COR-L47 (cell line): ENCODE results near the gene VAV3.

Experiments used
- DNase-seq: peaks from one replicate; lab custom pipeline; 2025; lab: John Stamatoyannopoulos, UW

VAV3 gene

DNA sequence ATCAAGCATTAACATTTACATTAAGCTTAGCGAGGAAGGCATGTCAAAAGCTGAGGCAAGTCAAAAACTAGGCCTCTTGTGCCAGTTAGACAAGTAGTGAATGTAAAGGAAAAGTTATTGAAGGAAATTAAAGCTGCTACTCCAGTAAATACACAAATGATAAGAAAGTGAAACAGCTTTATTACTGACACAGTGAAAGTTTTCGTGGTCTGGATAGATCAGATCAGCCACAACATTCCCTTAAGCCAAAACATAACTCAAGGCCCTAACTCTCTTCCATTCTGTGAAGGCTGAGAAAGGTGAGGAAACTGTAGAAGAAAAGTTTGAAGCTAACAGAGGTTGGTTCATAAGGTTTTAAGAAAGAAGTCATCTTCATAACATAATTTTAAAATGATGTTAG lies 131.9 kb downstream of the VAV3 start:
- no peak for DNase-seq

DNA sequence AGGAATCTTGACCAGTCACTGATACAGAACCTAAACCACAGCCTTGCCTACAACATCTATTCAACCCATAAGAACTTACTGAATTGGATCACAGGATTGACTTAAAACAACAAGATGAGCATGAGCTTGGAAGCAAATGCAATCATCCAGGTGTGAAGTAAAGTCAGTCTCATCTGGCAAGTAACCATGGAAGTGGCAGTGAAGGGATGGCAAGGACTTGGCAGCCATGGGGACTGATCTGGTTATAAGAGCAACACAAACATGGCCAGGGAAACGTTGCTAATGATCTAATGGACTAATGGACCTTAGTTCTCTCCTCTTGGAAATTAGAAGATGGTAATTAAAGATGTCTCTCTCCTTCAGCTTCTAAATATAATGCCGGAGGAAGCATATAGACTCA lies 133.1 kb downstream of the VAV3 start:
- no peak for DNase-seq

- DNase-seq, result no peak
These were observed 134.5 kb downstream of the VAV3 start for GRCh38 chr1:107830526-107830925.

GRCh38 chr1:107830075-107830474 lies 134.9 kb downstream of the VAV3 start:
- DNase-seq, result no peak

DNA sequence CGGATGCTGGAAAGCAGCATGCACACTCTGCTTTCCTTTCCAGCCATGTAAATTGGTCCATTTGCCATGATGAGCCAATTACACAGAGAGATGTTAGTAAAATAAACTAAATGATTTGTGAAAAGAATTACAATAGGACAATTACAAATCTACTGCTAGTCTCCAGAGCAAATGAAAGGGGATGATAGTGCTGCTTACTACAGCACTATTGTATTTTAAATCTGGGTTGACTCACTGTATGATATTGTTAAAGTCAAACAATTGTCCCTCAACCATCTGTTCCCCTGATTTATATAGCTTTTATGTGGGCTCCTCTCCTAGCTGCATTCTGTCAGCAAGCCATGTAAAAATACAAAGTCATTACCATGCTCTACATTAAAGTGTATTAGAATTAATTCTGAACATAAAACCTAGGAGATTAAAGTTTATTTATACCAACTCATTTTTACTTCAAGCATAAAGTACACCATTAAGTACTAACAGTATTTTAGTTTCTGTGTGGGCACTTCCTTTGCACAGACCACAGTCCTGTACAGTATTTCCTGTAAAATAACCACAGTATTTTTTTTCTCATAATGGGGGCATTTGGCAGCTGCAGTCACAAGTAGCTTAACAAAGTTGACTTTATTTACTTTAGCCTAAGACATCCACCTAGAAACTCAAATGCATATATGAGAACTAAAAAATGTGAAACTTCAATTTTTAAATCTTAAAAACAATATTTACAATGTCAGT lies 135.8 kb downstream of the VAV3 start:
- DNase-seq, result no peak

DNA sequence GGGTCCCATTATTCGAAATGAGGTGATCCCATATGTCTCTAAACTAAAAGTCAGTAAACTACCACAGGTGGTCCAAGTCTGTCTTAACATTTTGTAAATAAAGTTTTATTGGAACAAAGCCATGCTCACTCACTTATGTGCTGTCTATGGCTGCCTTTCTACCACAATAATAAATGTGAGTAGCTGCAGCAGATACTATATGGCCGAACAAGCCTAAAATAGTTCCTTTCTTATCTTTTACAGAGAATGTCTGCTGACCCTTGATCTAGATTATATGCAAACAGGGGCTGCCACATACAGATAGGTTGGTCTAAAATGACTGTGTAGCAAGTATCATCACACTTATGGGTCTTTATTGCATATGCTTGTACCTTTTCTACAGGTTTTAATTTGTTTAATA lies 140.0 kb downstream of the VAV3 start:
- DNase-seq, result no peak

DNA sequence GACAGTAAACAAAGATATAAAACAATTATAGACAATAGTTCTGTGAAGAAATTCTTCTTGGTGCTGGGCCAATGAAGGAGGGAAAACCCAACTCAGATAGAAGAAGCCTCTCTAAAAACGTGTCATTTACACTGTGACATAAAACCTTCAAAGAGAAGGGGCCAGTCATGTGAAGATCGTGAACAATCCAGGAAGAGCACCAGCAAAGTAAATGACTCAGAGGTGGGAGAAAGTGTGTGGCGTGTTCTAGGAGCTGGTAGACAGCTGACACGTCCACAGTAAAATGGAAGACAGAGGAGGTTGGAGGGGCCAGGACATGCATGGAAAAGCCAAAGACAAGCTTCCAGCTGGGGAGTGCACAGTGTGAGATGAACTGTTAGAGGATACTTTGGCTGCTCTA lies 143.6 kb downstream of the VAV3 start:
- no peak for DNase-seq

- no peak for DNase-seq
These were observed 144.2 kb downstream of the VAV3 start for GRCh38 chr1:107820801-107821200.

DNA sequence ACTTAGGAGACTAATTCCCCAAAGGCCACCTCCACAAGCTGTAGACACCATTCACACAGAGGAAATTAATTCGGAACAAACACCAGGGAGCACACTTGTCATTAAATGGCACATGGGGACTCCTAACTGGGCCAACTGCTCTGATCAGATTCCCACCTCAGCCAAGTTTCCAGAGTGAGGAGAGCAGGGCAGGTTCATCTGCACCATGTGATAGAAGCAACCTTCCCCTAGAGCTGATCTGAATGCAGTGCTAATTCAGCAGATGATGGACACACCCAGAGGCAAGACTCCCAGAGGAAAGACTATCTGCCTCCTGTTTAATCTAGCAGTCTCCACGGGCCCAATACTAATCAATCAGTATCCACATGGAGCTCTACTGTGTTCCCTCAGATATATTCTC lies 147.0 kb downstream of the VAV3 start:
- DNase-seq, result no peak

DNA sequence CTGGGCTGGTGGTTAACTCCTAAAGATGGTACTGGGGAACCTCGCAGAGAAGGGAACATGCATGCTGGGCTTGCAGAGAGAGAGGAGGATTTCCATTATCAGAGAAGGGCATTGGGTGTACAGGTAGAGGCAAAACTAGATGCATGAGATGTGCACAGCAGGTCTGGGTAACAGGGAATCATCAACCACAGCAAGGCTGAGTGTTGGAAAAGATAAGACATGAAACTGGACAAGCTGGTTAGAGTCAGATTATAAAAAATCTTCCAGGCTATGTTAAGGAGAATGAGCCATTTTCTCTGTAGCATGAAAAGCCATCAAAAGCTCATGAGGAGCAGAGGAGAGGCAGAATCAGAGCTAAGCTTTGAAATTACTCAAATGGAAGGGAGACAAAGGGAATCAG lies 147.8 kb downstream of the VAV3 start:
- DNase-seq, result no peak

- no peak for DNase-seq
These were observed 154.6 kb downstream of the VAV3 start for GRCh38 chr1:107810291-107810951.

DNA sequence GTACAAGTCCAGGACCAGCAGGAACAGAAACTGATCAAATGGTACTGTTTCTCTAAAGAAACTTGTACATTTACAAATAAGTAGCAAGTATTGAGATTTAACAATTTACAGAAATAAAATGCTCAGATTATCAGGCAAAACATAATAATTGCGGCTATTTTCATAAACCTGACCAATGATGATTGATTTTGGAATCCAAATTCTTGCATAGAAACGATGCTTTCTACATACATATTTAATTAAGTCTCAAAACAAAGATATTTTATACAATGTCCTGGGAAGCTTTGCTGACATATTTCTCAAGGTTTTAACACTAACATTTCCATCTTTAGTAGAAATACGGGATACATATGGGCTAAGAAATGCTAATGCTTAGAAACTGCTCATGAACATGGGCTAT lies 157.1 kb downstream of the VAV3 start:
- no peak for DNase-seq

DNA sequence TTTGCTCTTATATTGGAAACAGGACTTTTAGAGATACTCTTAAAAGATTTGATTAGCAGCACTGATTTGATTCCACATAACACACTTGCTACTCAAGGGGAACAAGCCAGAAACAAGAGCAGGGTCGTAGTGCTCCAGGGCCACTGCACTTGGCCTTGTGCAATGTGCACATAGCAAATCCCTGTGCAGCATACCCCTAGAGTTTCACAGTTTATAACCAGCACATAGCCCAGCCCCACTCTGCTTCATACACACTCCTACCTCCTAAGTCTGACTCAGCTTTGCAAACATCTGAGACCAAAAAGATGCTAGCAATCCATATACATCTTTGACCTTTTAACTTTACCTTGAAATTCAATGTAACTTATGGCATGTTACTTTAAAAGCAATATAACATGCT lies 157.6 kb downstream of the VAV3 start:
- DNase-seq, result no peak

DNA sequence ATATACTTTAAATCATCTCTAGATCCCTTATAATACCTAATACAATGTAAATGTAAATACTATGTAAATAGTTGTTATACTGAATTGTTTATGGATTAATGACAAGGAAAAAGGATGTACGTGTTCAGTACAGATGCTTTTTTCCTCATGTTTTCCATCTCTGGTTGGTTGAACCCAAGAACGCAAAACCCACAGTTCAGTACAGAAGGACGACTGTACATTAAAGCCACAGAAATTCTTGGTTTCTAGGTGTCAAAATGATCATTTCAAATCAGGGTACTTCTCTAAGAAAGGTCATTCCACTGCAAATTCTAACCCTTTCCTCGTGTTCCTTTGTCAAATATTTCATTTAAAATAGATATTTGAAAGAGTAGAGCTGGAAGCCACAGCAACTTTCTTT lies 158.1 kb downstream of the VAV3 start:
- no peak for DNase-seq

- DNase-seq, result no peak
These were observed 160.2 kb downstream of the VAV3 start for GRCh38 chr1:107804741-107805140.

DNA sequence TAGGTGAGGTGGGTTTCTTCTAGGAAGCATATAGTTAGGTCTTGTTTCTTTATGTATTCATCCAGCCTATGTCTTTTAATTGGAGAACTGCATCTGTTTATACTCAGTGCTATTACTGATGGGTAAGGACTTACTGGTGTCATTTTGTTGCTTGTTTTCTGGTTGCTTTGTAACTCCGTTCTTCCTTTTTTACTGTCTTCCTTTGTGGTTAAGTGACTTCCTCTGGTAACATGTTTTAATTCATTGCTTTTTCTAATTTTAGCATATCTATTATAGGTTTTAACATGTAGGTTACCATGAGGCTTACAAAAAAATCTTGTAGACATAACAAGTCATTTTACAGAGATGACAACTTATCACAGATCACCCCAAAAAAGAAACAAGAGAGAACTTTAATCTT lies 160.8 kb downstream of the VAV3 start:
- no peak for DNase-seq

GRCh38 chr1:107803579-107803978 lies 161.4 kb downstream of the VAV3 start:
- DNase-seq, result no peak

- DNase-seq, result no peak
These were observed 162.3 kb downstream of the VAV3 start for GRCh38 chr1:107802654-107803053.

DNA sequence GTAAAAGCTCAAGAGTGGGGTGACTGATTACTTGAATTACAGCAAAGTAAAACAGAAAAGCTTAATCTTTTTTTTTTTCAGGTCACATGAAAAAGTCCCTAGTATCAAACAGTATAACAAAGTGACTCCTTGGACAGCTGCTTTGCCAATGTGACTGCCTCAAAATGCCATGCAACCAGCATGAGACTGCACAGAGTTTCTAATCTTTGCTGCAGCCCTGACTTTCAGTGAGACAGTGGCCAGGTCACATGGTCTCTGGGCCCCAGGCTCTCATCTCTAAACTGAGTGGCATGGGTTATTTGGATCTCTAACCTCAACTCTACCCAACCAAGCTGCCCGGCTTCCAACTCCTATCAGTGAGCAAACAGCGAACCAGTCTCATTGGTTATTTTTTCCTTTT lies 169.0 kb downstream of the VAV3 start:
- DNase-seq, result no peak

GRCh38 chr1:107795441-107795840 lies 169.5 kb downstream of the VAV3 start:
- DNase-seq, result no peak

- DNase-seq, result no peak
These were observed 170.4 kb downstream of the VAV3 start for GRCh38 chr1:107794571-107794970.

- DNase-seq, result no peak
These were observed 171.0 kb downstream of the VAV3 start for GRCh38 chr1:107793896-107794453.

DNA sequence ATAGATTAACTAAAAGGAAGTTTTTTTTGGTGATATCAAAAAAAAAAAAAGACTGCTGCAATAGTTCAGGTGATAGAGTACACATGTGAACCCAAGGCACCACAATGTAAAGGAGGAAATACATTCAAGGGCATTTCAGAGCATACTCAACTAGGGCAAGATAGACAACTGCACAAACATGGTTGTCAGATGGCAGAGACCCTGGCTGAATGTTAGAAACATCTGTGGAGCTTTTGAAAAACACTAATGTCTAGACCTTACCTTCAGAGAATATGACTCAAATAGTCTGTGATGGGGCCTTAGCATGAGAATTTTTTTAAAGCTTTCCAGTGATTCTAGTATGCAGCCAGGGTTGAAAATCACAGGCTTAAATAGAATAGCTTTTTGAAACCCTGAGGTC lies 173.6 kb downstream of the VAV3 start:
- no peak for DNase-seq
